Measurements from ENCODE around the gene XRCC4.

DNA sequence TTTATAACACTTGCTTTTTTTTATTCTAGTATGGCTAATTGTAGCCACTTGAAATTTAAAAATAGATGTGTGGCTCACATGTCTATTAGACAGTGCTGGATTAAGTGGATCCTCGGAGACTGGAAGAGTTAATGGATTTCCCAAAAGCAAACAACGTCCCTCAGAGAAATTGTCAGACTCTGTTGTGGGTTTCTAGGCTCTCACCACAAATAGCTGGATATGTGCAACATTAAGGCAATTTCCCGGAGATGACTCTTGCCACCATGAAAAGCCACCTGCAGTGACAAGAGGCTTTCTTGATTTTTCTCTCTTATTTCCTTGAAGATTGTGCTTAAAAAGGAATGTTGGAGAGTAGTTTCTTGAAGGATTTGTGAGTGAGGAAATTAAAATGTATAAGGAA, 43.3 kb upstream of the XRCC4 start:
- TF ChIP-seq EZH2phosphoT487 (IDR thresholded peaks at IDR 0.05) (no peak), EZH2 (IDR thresholded peaks at IDR 0.05) (no peak)

Data from neural progenitor cell (in vitro differentiated cells).